K562 (cell line): ENCODE measurements around the gene BHLHE40. TPM values are rescaled to one million over a fixed set of nuclear protein-coding genes. Genes with fewer than 3 reads are reported as not detected.
A peak's percentile ranks its signal among the peaks of the same experiment; 100 is the strongest.

ENCODE experiments used
- BACH1 ChIP-seq: fragments of 200-800 bp; sonication (Bioruptor generic); IDR thresholded peaks from 2 replicates; pipeline ENCODE4 v1.6.1; 2016; ENCODE audit warnings: missing genetic modification characterization, missing compliant biosample characterization
- BRD4 ChIP-seq: fragments of 200-600 bp; sonication (generic); IDR thresholded peaks from 2 replicates; pipeline ENCODE4 v1.6.1; 2017; ENCODE audit warnings: inconsistent platforms
- CBX5 ChIP-seq: IDR thresholded peaks from 2 replicates; pipeline ENCODE4 v1.6.1; 2014; ENCODE audit warnings: low read depth, borderline replicate concordance
- CEBPZ ChIP-seq: fragments of 150-350 bp; IDR thresholded peaks from 2 replicates; pipeline ENCODE4 v1.6.1; 2014; ENCODE audit warnings: low read depth, mild to moderate bottlenecking, low read length, borderline replicate concordance
- CREBBP ChIP-seq: IDR thresholded peaks from one replicate; pipeline ENCODE4 v1.6.1; 2012; ENCODE audit warnings: low read depth, mild to moderate bottlenecking, control low read depth, inconsistent platforms, low read length
- ESRRB ChIP-seq: fragments of 250-450 bp; sonication (Bioruptor Pico); IDR thresholded peaks from 2 replicates; pipeline ENCODE4 v1.5.0; 2020; ENCODE audit warnings: mild to moderate bottlenecking, moderate library complexity, borderline replicate concordance
- FOS ChIP-seq: IDR thresholded peaks from 3 replicates; pipeline ENCODE4 v1.6.1; 2011; ENCODE audit not compliant: insufficient read length; ENCODE audit errors: extremely low read depth
- GABPA ChIP-seq: fragments of 200-800 bp; sonication (Bioruptor generic); conservative IDR thresholded peaks from 2 replicates; pipeline ENCODE4 v1.6.1; 2016; ENCODE audit warnings: low read depth, missing genetic modification characterization, missing compliant biosample characterization
- HDGF ChIP-seq: fragments of 450-650 bp; IDR thresholded peaks from 2 replicates; pipeline ENCODE4 v1.6.1; 2016
- MYC ChIP-seq, 2 experiments: fragments of 250-450 bp in 1 of 2; sonication (Bioruptor Pico) in 1 of 2; IDR thresholded peaks; 2 replicates each; pipeline versions ENCODE4 v1.5.1 to v1.6.1; 2012 to 2021; ENCODE audit warnings: low read depth in 2 of 2, borderline replicate concordance in 1 of 2, improper control_type of control experiment in 1 of 2, low read length in 1 of 2, mild to moderate bottlenecking in 1 of 2, moderate library complexity in 1 of 2
- MYNN ChIP-seq, 2 experiments: sonication (generic); formaldehyde crosslinking in 1 of 2; IDR thresholded peaks; 2 replicates each; pipeline versions ENCODE4 v1.5.0 to v1.6.1; 2016 to 2020; ENCODE audit warnings: antibody characterized with exemption in 1 of 2, missing genetic modification reagents in 1 of 2
- PHF8 ChIP-seq: fragments of 200-600 bp; sonication (generic); IDR thresholded peaks from 2 replicates; pipeline ENCODE4 v1.6.1; 2012; ENCODE audit warnings: mixed run types, mild to moderate bottlenecking, inconsistent platforms, low read length, moderate library complexity, borderline replicate concordance
- POU5F1 ChIP-seq: fragments of 150-350 bp; IDR thresholded peaks from 2 replicates; pipeline ENCODE4 v1.6.1; 2014; ENCODE audit warnings: borderline replicate concordance, low read length, low read depth, mild to moderate bottlenecking; ENCODE audit not compliant: partially characterized antibody
- RNF2 ChIP-seq: sonication (generic); IDR thresholded peaks from 2 replicates; pipeline ENCODE4 v1.6.1; 2016
- TRIM25 ChIP-seq: fragments of 450-650 bp; IDR thresholded peaks from 2 replicates; pipeline ENCODE4 v1.7.0; 2016; ENCODE audit warnings: borderline replicate concordance
- ZNF197 ChIP-seq: fragments of 200-800 bp; sonication (Bioruptor generic); IDR thresholded peaks from 2 replicates; pipeline ENCODE4 v1.6.1; 2016; ENCODE audit warnings: low read depth, missing genetic modification characterization, missing compliant biosample characterization
- ZNF24 ChIP-seq: fragments of 450-650 bp; IDR thresholded peaks from 2 replicates; pipeline ENCODE4 v1.6.1; 2016
- ZNF512 ChIP-seq: IDR thresholded peaks from 2 replicates; pipeline ENCODE4 v1.6.1; 2016; ENCODE audit warnings: missing genetic modification characterization, missing compliant biosample characterization
- ZNF551 ChIP-seq: fragments of 250-450 bp; sonication (Bioruptor Pico); IDR thresholded peaks from 2 replicates; pipeline ENCODE4 v1.5.0; 2021; ENCODE audit warnings: mild to moderate bottlenecking, moderate library complexity
- polyA plus RNA-seq, 8 experiments: library from polyadenylated mRNA; depleted of rRNA in 4 of 8; stranded (reverse) in 5 of 8; unstranded in 3 of 8; fragments of >200 nt; fragmentation: Nextera tagmentation in 2 of 8; fragmentation: Illumina TruSeq in 1 of 8; extraction: Ambion mirVana in 2 of 8; extraction: Trizol in 1 of 8; gene quantifications; 2 replicates each; pipeline versions ENCODE4 v1.2.1 to v1.2.3, GENCODE V29; 2011 to 2014; ENCODE audit warnings: inconsistent platforms in 1 of 8, missing spikeins in 1 of 8
- total RNA-seq, 7 experiments: library from RNA; depleted of rRNA in 6 of 7; stranded (reverse); fragments of >200 nt in 6 of 7; fragmentation: Illumina TruSeq in 2 of 7; extraction: Trizol in 2 of 7; gene quantifications; 2 replicates each; pipeline versions ENCODE4 v1.2.1 to v1.2.3, GENCODE V29; 2011 to 2021; ENCODE audit warnings: low replicate concordance in 1 of 7

BHLHE40 gene
- total and polyA plus RNA-seq, 9 of the 15 experiments (the other 6 are each of a cell fraction or from before 2014, with no cell fraction given), result 12.0 to 83.9 (median 31.4) TPM

- TF ChIP-seq CEBPZ (no peak), GABPA (tag) (no peak), RNF2 (no peak), ZNF24 (no peak), FOS (no peak), ZNF551 (CRISPR knock-in tag) (no peak), ZNF197 (CRISPR knock-in tag) (no peak), BRD4 (no peak), MYC (IDR thresholded peaks at IDR 0.05; ENCODE audit: low read depth, low read length) (0 out of 2 replicates have a peak, but pooled peaks have one; percentile 13), MYC (CRISPR knock-in tag; IDR thresholded peaks at IDR 0.05; ENCODE audit: borderline replicate concordance, low read depth) (no peak), ZNF512 (tag) (peak; percentile 98), CREBBP (no peak), POU5F1 (no peak), PHF8 (no peak), TRIM25 (peak; percentile 76; the same call in 1 of the 2 replicates), MYNN (IDR thresholded peaks at IDR 0.05) (no peak), MYNN (CRISPR knock-in tag; IDR thresholded peaks at IDR 0.05) (no peak), CBX5 (no peak), BACH1 (peak; percentile 73; the same call in 1 of the 2 replicates), ESRRB (CRISPR knock-in tag) (no peak), HDGF (peak; percentile 61; the same call in 1 of the 2 replicates)
Measured at GRCh38 chr3:5021116-5022092, 42.2 kb downstream of the BHLHE40 start (continued).
